ENCODE measurements around the gene NRG2.
A peak's percentile ranks its signal among the peaks of the same experiment; 100 is the strongest.

The NRG2 gene

GRCh38 chr5:139855946-139856540 lies 187.1 kb downstream of the NRG2 start:
- 89 to 91% methylated on average over 6 of the region's 6 CpGs for WGBS, 2 experiments
- H3K27me3 ChIP-seq (ENCODE audit: control insufficient read depth, insufficient read depth, low read length, poor library complexity, severe bottlenecking) = peaks cover 3% of the 10 kb centered on the region
- no peak overlapping the region for H3K4me3 ChIP-seq (ENCODE audit: insufficient read depth, low read depth, low read length)
- H3K4me1 ChIP-seq (ENCODE audit: control insufficient read depth, insufficient read depth, low read length) = no peaks in the 10 kb centered on the region
- H3K9me3 ChIP-seq (ENCODE audit: control insufficient read depth, low read length) = no peaks in the 10 kb centered on the region
- H3K36me3 ChIP-seq (ENCODE audit: control insufficient read depth, insufficient read depth, low read length) = no peaks in the 10 kb centered on the region
- H3K27ac ChIP-seq (ENCODE audit: insufficient read depth, low read depth, low read length, poor library complexity, severe bottlenecking) = no peak overlapping the region

- no peak overlapping the region for H3K4me3 ChIP-seq (ENCODE audit: insufficient read depth, low read depth, low read length)
- no peaks in the 10 kb centered on the region for H3K36me3 ChIP-seq (ENCODE audit: control insufficient read depth, insufficient read depth, low read length)
- H3K27ac ChIP-seq (ENCODE audit: insufficient read depth, low read depth, low read length, poor library complexity, severe bottlenecking) = no peak overlapping the region
- 90 to 93% methylated on average over 8 of the region's 8 CpGs for WGBS, 2 experiments
- H3K9me3 ChIP-seq (ENCODE audit: control insufficient read depth, low read length) = no peaks in the 10 kb centered on the region
- H3K4me1 ChIP-seq (ENCODE audit: control insufficient read depth, insufficient read depth, low read length) = no peaks in the 10 kb centered on the region
- H3K27me3 ChIP-seq (ENCODE audit: control insufficient read depth, insufficient read depth, low read length, poor library complexity, severe bottlenecking) = peaks cover 3% of the 10 kb centered on the region
Observed at GRCh38 chr5:139855451-139855850, 187.6 kb downstream of the NRG2 start.

- no peak overlapping the region for H3K4me3 ChIP-seq (ENCODE audit: insufficient read depth, low read depth, low read length)
- no peak overlapping the region for H3K27ac ChIP-seq (ENCODE audit: insufficient read depth, low read depth, low read length, poor library complexity, severe bottlenecking)
- WGBS, 2 experiments = 91 to 93% methylated on average over 5 of the region's 5 CpGs
- no peaks in the 10 kb centered on the region for H3K36me3 ChIP-seq (ENCODE audit: control insufficient read depth, insufficient read depth, low read length)
- H3K4me1 ChIP-seq (ENCODE audit: control insufficient read depth, insufficient read depth, low read length) = no peaks in the 10 kb centered on the region
- H3K9me3 ChIP-seq (ENCODE audit: control insufficient read depth, low read length) = no peaks in the 10 kb centered on the region
- H3K27me3 ChIP-seq (ENCODE audit: control insufficient read depth, insufficient read depth, low read length, poor library complexity, severe bottlenecking) = peaks cover 7% of the 10 kb centered on the region
Observed at GRCh38 chr5:139854953-139855352, 188.1 kb downstream of the NRG2 start.

- Histone ChIP-seq H3K9me3 (ENCODE audit: control insufficient read depth, low read length) (no peaks in the 10 kb centered on the region), H3K4me3 (ENCODE audit: insufficient read depth, low read depth, low read length) (no peak overlapping the region), H3K27ac (ENCODE audit: insufficient read depth, low read depth, low read length, poor library complexity, severe bottlenecking) (no peak overlapping the region), H3K4me1 (ENCODE audit: control insufficient read depth, insufficient read depth, low read length) (no peaks in the 10 kb centered on the region), H3K36me3 (ENCODE audit: control insufficient read depth, insufficient read depth, low read length) (no peaks in the 10 kb centered on the region), H3K27me3 (ENCODE audit: control insufficient read depth, insufficient read depth, low read length, poor library complexity, severe bottlenecking) (peaks cover 15% of the 10 kb centered on the region)
- 93 to 95% methylated on average over 7 of the region's 7 CpGs for WGBS, 2 experiments
Observed at GRCh38 chr5:139854029-139854605, 189.0 kb downstream of the NRG2 start.

- H3K4me1 ChIP-seq (ENCODE audit: control insufficient read depth, insufficient read depth, low read length) = no peaks in the 10 kb centered on the region
- no peaks in the 10 kb centered on the region for H3K36me3 ChIP-seq (ENCODE audit: control insufficient read depth, insufficient read depth, low read length)
- H3K27me3 ChIP-seq (ENCODE audit: control insufficient read depth, insufficient read depth, low read length, poor library complexity, severe bottlenecking) = peaks cover 29% of the 10 kb centered on the region
- no peak overlapping the region for H3K4me3 ChIP-seq (ENCODE audit: insufficient read depth, low read depth, low read length)
- H3K9me3 ChIP-seq (ENCODE audit: control insufficient read depth, low read length) = no peaks in the 10 kb centered on the region
- H3K27ac ChIP-seq (ENCODE audit: insufficient read depth, low read depth, low read length, poor library complexity, severe bottlenecking) = no peak overlapping the region
- WGBS, 2 experiments = 92 to 93% methylated on average over 8 of the region's 8 CpGs
Observed at GRCh38 chr5:139852696-139853095, 190.4 kb downstream of the NRG2 start.

- peaks cover 41% of the 10 kb centered on the region for H3K27me3 ChIP-seq (ENCODE audit: control insufficient read depth, insufficient read depth, low read length, poor library complexity, severe bottlenecking)
- WGBS, 2 experiments = 94 to 96% methylated on average over 19 of the region's 19 CpGs
Observed at GRCh38 chr5:139851558-139851957, 191.5 kb downstream of the NRG2 start.

GRCh38 chr5:139850423-139851016 lies 192.6 kb downstream of the NRG2 start:
- Histone ChIP-seq H3K4me1 (ENCODE audit: control insufficient read depth, insufficient read depth, low read length) (no peaks in the 10 kb centered on the region), H3K9me3 (ENCODE audit: control insufficient read depth, low read length) (no peaks in the 10 kb centered on the region), H3K27ac (ENCODE audit: insufficient read depth, low read depth, low read length, poor library complexity, severe bottlenecking) (no peak overlapping the region), H3K27me3 (ENCODE audit: control insufficient read depth, insufficient read depth, low read length, poor library complexity, severe bottlenecking) (peaks cover 51% of the 10 kb centered on the region), H3K4me3 (ENCODE audit: insufficient read depth, low read depth, low read length) (no peak overlapping the region), H3K36me3 (ENCODE audit: control insufficient read depth, insufficient read depth, low read length) (no peaks in the 10 kb centered on the region)
- 91 to 93% methylated on average over 3 of the region's 3 CpGs for WGBS, 2 experiments

More at GRCh38 chr5:139851558-139851957, 191.5 kb downstream of the NRG2 start:
- Histone ChIP-seq H3K4me3 (ENCODE audit: insufficient read depth, low read depth, low read length) (no peak overlapping the region), H3K4me1 (ENCODE audit: control insufficient read depth, insufficient read depth, low read length) (no peaks in the 10 kb centered on the region), H3K9me3 (ENCODE audit: control insufficient read depth, low read length) (no peaks in the 10 kb centered on the region), H3K27ac (ENCODE audit: insufficient read depth, low read depth, low read length, poor library complexity, severe bottlenecking) (no peak overlapping the region), H3K36me3 (ENCODE audit: control insufficient read depth, insufficient read depth, low read length) (no peaks in the 10 kb centered on the region)

- Histone ChIP-seq H3K9me3 (ENCODE audit: control insufficient read depth, low read length) (no peaks in the 10 kb centered on the region), H3K4me1 (ENCODE audit: control insufficient read depth, insufficient read depth, low read length) (no peaks in the 10 kb centered on the region), H3K4me3 (ENCODE audit: insufficient read depth, low read depth, low read length) (no peak overlapping the region), H3K27ac (ENCODE audit: insufficient read depth, low read depth, low read length, poor library complexity, severe bottlenecking) (no peak overlapping the region), H3K27me3 (ENCODE audit: control insufficient read depth, insufficient read depth, low read length, poor library complexity, severe bottlenecking) (peaks cover 57% of the 10 kb centered on the region), H3K36me3 (ENCODE audit: control insufficient read depth, insufficient read depth, low read length) (no peaks in the 10 kb centered on the region)
- 90 to 94% methylated on average over 2 of the region's 2 CpGs for WGBS, 2 experiments
Observed at GRCh38 chr5:139849942-139850341, 193.2 kb downstream of the NRG2 start.

GRCh38 chr5:139849501-139849900 lies 193.6 kb downstream of the NRG2 start:
- peaks cover 59% of the 10 kb centered on the region for H3K27me3 ChIP-seq (ENCODE audit: control insufficient read depth, insufficient read depth, low read length, poor library complexity, severe bottlenecking)
- WGBS, 2 experiments = 84% methylated on average over 7 of the region's 7 CpGs
- no peaks in the 10 kb centered on the region for H3K4me1 ChIP-seq (ENCODE audit: control insufficient read depth, insufficient read depth, low read length)
- H3K36me3 ChIP-seq (ENCODE audit: control insufficient read depth, insufficient read depth, low read length) = no peaks in the 10 kb centered on the region
- H3K27ac ChIP-seq (ENCODE audit: insufficient read depth, low read depth, low read length, poor library complexity, severe bottlenecking) = no peak overlapping the region
- H3K9me3 ChIP-seq (ENCODE audit: control insufficient read depth, low read length) = no peaks in the 10 kb centered on the region
- no peak overlapping the region for H3K4me3 ChIP-seq (ENCODE audit: insufficient read depth, low read depth, low read length)

GRCh38 chr5:139848508-139849100 lies 194.5 kb downstream of the NRG2 start:
- no peaks in the 10 kb centered on the region for H3K36me3 ChIP-seq (ENCODE audit: control insufficient read depth, insufficient read depth, low read length)
- no peaks in the 10 kb centered on the region for H3K4me1 ChIP-seq (ENCODE audit: control insufficient read depth, insufficient read depth, low read length)
- no peaks in the 10 kb centered on the region for H3K9me3 ChIP-seq (ENCODE audit: control insufficient read depth, low read length)
- peaks cover 59% of the 10 kb centered on the region for H3K27me3 ChIP-seq (ENCODE audit: control insufficient read depth, insufficient read depth, low read length, poor library complexity, severe bottlenecking)
- 16 to 17% methylated on average over 38 to 39 of the region's 43 CpGs for WGBS, 2 experiments
- no peak overlapping the region for H3K27ac ChIP-seq (ENCODE audit: insufficient read depth, low read depth, low read length, poor library complexity, severe bottlenecking)
- peak overlapping the region; percentile 43 for H3K4me3 ChIP-seq (ENCODE audit: insufficient read depth, low read depth, low read length)
